ENCODE results near the gene DZIP1.

DZIP1 gene

GRCh38 chr13:95620825-95621498, 23.5 kb downstream of the DZIP1 start:
- in situ Hi-C loops (cut with MboI; ENCODE audit: low sequenced_read_pairs, unreplicated experiment), result no loop called here
- DNase-seq (ENCODE audit: low spot score), result no peak

GRCh38 chr13:95620030-95620824, 24.3 kb downstream of the DZIP1 start:
- no peak for TF ChIP-seq CTCF (IDR thresholded peaks at IDR 0.05; ENCODE audit: borderline replicate concordance, control extremely low read depth, extremely low read depth, insufficient read depth, missing control alignments)
- DNase-seq (ENCODE audit: low spot score), result no peak
- in situ Hi-C loops (cut with MboI; ENCODE audit: low sequenced_read_pairs, unreplicated experiment), result no loop called here

More at GRCh38 chr13:95620825-95621498, 23.5 kb downstream of the DZIP1 start:
- TF ChIP-seq CTCF (IDR thresholded peaks at IDR 0.05; ENCODE audit: borderline replicate concordance, control extremely low read depth, extremely low read depth, insufficient read depth, missing control alignments), result no peak

- in situ Hi-C loops (cut with MboI; ENCODE audit: low sequenced_read_pairs, unreplicated experiment), result loop anchor here (10.0 kb wide), 1 partner anchor 219 kb away; no protein-coding TSS in a partner anchor
- no peak for TF ChIP-seq CTCF (IDR thresholded peaks at IDR 0.05; ENCODE audit: borderline replicate concordance, control extremely low read depth, extremely low read depth, insufficient read depth, missing control alignments)
- DNase-seq (ENCODE audit: low spot score), result no peak
Observed at GRCh38 chr13:95615539-95615938, 29.0 kb downstream of the DZIP1 start.

- no peak for TF ChIP-seq CTCF (IDR thresholded peaks at IDR 0.05; ENCODE audit: borderline replicate concordance, control extremely low read depth, extremely low read depth, insufficient read depth, missing control alignments)
- no peak for DNase-seq (ENCODE audit: low spot score)
- in situ Hi-C loops (cut with MboI; ENCODE audit: low sequenced_read_pairs, unreplicated experiment), result loop anchor here (10.0 kb wide), 1 partner anchor 220 kb away; no protein-coding TSS in a partner anchor
Observed at GRCh38 chr13:95614641-95615245, 29.8 kb downstream of the DZIP1 start.

- in situ Hi-C loops (cut with MboI; ENCODE audit: low sequenced_read_pairs, unreplicated experiment), result no loop called here
- no peak for DNase-seq (ENCODE audit: low spot score)
- no peak for TF ChIP-seq CTCF (IDR thresholded peaks at IDR 0.05; ENCODE audit: borderline replicate concordance, control extremely low read depth, extremely low read depth, insufficient read depth, missing control alignments)
Observed at GRCh38 chr13:95608640-95609323, 35.7 kb downstream of the DZIP1 start.

GRCh38 chr13:95607366-95607765, 37.1 kb downstream of the DZIP1 start:
- in situ Hi-C loops (cut with MboI; ENCODE audit: low sequenced_read_pairs, unreplicated experiment), result no loop called here
- no peak for TF ChIP-seq CTCF (IDR thresholded peaks at IDR 0.05; ENCODE audit: borderline replicate concordance, control extremely low read depth, extremely low read depth, insufficient read depth, missing control alignments)
- DNase-seq (ENCODE audit: low spot score), result no peak
